GM21723 (cell line): ENCODE results near the gene KIF5A.
"Not testable (repeated sequence)": the region's sequence is repeated elsewhere in the genome, so short reads cannot be mapped to it uniquely, and the experiment has no call there.

Experiments used
- ATAC-seq: cut with Tn5 transposase; IDR thresholded peaks from one replicate; pipeline ENCODE4 v1.9.1; 2021; ENCODE audit warnings: mild to moderate bottlenecking, moderate library complexity; ENCODE audit not compliant: unreplicated experiment

The KIF5A gene

DNA sequence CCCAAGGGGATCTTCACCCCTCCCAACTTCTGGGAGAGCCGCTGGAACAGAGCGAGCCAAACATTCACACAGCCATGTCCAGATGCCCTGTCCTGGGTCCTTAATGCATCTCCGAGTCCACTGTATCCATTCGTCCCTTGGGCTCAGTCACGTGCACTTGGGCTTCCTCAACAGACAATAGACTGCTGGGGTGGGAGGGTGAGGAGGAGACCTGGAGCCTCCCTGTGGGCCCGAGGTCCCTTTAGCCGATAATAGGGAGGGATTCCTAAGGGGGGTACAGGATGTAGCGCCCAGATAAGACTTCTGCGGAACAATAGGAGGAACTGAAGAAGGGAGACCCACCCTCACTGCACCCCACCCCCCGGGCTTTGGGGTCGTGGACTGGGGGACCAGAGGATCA lies 68.1 kb downstream of the KIF5A start:
- no peak for ATAC-seq

DNA sequence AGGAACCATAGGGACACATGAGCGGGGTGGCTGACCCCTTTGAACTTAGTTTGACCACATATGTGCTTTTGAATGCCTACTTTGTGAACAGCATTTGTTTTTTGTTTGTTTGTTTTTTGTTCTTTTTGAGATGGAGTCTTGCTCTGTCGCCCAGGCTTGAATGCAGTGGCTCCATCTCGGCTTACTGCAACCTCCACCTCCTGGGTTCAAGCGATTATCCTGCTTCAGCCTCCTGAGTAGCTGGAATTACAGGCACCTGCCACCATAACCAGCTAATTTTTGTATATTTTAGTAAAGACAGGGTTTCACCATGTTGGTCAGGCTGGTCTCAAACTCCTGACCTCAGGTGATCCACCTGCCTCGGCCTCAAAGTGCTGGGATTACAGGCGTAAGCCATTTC lies 68.6 kb downstream of the KIF5A start:
- ATAC-seq = not testable (repeated sequence)

DNA sequence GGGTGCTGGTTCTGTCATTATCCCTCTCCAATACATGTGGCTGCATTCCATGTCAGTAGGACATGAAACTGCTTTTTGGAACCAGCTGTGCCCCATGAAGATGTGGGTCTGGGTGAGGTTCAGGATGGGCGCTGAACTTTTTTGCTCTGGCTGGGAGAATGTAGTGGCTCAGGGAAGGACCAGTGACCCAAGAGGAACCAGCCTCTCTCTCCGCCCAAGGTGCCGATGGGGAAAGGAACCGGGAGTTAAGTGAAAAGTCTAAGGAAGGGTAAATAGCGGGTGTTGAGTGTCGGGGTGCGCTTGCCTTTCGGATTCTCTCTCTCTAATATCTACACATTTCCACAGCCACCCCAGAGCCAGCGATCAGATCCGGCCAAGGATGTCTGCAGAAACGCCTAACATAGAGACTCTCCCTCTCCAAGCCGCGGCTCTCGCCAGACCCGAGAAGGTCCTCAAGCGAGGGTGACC lies 69.2 kb downstream of the KIF5A start:
- ATAC-seq = no peak

DNA sequence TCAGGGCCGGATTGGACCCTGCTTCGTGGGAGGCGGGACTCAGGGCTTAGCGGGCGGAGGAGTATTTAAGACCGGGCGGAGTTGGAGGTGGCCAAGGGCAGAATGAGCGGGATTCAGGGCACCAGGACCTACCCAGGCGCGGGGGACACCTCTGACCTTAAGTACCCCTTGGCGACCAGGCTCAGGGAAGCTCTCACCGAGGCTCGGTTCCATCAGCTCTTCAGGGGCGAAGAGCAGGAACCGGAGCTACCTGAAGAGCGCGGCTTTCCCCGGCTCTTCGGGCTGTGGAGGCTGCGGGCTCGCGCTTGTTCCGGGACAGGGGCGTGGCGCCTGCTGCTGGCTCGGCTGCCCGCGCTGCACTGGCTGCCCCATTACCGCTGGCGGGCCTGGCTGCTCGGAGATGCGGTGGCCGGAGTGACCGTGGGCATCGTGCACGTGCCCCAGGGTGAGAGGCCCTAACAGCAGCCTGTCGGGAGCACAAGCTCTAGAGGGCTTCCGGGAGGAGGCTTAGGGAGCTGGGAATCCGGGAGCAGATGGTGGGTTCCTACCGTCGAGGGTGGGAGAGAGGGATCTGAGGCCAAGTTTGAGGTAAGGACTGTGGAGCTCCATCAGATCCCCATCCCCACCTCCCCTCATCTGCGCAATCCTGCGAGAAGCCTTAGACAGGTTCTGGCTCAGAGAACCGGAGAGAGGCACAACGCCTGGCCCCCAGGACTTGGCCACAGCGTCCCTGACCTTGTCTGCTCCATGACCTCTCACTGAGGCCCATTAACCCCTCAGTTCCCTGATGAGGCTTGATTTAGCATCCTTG lies 69.8 kb downstream of the KIF5A start:
- ATAC-seq = no peak

DNA sequence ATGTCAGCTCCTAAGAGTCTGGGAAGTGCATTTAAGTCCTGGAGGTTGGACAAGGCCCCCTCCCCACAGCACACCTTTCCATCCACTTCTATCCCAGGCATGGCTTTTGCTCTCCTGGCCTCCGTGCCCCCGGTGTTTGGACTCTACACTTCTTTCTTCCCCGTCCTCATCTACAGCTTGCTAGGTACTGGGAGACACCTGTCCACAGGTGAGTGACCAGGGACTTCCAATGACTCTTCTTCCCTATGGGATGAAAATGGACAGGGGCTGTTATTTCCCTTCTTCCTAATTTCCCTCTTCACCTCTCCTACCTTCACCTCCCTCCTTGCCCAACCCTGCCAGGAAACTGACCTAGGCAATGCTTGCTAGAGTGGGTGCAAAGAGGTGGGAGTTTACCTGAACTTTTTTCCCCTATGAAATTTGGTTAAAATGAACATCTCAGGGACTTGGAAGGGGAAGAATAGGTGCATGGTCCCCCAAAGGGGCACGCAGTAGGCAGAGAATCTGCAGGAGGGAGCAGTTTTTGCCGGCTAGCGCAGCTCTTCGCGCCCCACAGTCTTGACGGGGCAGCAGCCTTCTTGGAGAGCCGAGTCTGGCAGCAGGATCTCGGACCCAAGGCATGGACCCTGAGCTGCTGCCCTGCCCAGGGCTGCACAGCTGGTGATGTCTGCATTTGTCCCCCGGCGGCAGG lies 70.5 kb downstream of the KIF5A start:
- no peak for ATAC-seq

DNA sequence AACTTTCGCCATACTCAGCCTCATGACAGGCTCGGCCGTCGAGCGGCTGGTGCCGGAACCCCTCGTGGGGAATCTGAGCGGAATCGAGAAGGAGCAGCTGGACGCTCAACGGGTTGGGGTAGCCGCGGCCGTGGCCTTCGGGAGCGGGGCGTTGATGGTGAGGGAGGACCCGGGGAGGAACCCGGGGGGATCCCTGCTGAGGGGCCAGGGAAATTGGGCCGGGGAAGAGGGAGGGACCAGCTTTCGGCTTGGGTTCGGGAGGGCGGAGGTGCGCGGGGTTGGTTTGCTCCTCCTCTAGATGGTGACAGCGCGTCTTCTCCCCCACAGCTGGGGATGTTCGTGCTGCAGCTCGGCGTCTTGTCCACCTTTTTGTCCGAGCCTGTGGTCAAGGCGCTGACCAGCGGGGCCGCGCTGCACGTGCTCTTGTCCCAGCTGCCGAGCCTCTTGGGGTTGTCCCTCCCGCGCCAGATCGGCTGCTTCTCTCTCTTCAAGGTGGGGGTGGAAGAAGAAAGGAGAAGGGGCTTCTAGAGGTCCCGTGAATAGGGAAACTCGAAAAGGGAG lies 71.2 kb downstream of the KIF5A start:
- no peak for ATAC-seq

DNA sequence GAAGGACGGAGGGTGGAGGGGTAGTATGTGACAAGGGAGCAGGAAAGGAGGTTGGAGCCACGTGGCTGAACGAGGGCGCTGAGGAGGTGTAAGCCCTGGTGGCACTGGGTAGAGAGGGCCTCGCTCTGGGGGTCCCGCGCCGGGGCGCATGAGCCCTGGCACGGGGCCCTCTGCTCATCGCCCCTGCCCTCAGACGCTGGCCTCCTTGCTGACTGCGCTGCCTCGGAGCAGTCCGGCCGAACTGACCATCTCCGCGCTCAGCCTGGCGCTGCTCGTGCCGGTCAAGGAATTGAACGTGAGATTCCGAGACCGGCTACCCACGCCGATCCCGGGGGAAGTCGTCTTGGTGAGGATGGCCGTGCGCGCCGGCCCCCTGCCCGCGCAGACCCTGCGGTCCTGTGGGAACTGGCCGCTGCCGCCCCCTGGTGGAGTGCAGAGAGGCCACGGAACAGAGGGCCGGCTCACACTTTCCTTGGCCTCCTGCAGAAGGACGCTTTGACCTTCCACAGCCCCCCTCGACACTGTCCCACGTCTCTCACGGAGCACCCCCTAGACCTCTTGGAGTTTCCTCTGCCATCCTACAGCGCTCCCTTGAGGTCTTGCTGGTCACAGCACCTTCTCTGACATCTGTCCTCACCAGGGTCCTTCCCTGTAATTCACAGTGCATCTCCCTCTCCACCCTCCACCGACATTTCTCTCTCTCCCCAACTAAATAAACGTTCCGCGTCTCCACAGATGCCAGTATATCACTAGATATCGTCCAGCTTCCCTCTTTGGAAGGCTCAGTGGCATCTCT lies 71.9 kb downstream of the KIF5A start:
- ATAC-seq = no peak

DNA sequence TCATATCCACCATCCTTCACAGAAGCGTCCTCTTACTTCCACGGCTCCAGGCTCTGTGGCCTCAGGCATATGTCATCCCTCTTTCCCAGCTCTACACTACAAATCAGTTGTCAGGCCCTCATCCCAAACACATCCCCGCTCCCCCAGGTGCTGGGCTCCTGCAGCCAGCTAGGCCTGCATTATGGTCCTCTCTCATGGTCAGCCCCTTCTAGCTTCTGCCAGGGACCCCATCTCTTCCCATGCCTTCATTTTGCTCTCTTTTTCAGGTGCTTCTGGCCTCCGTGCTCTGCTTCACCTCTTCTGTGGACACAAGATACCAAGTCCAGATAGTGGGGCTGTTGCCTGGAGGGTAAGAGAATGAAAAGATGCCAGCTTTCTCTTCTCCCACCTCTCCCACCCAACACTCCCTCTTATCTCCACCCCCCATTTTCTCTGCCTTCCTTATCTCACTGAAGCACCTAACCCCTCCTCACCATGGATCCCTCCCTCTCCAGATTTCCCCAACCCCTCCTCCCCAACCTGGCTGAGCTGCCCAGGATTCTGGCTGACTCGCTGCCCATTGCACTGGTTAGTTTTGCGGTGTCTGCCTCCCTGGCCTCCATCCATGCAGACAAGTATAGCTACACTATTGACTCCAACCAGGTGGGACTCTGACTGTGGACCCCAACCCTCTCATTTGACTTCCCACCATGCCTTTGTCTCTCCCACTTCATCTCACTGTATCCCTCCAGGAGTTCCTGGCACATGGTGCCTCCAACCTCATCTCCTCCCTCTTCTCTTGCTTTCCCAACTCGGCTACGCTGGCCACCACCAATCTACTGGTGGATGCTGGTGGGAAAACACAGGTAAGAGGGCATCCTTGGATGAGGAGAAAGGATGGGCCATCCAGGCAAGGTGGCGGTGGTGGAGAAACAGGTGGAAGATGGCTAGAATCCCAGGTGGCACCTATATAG lies 72.7 kb downstream of the KIF5A start:
- no peak for ATAC-seq

DNA sequence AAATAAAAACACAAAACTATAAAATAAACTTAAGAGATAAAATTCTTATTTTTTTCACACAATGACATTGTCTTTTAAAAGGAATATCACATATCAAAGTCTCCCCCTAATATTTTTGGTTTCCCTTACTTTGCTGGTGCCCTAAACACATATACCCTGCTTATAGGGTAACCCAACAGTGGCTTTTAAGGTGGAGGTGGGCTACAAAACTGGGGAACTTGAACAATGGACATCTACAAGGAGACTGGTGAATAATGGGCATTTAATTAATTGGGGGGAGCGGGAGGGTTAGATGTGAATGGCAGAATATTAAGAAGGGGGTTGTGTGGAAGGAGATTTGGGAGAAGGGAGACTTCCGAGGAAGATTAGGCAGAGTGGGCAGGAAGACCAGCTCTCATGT lies 73.5 kb downstream of the KIF5A start:
- ATAC-seq = no peak

DNA sequence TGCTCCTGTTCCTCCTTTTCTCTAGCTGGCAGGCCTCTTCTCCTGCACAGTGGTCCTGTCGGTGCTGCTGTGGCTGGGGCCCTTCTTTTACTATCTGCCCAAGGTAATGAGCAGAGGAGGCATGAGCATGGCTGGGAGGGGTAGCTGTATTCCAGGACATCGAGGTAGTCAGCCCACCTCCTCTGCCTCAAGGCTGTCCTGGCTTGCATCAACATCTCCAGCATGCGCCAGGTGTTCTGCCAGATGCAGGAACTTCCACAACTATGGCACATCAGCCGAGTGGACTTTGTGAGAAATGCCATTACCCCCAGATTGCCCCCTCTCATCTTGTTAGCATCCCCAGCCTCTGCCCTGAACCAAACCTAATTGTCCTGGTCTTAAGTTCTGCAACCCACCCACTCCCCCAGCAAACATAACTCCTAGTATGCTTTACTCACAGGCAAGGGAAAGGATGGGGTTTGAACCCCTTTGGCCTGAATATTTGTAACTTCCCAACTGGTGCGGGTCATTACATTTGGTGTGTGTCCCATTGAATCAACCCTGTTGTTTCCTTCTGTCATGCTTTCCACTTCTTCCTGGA lies 74.1 kb downstream of the KIF5A start:
- no peak for ATAC-seq

DNA sequence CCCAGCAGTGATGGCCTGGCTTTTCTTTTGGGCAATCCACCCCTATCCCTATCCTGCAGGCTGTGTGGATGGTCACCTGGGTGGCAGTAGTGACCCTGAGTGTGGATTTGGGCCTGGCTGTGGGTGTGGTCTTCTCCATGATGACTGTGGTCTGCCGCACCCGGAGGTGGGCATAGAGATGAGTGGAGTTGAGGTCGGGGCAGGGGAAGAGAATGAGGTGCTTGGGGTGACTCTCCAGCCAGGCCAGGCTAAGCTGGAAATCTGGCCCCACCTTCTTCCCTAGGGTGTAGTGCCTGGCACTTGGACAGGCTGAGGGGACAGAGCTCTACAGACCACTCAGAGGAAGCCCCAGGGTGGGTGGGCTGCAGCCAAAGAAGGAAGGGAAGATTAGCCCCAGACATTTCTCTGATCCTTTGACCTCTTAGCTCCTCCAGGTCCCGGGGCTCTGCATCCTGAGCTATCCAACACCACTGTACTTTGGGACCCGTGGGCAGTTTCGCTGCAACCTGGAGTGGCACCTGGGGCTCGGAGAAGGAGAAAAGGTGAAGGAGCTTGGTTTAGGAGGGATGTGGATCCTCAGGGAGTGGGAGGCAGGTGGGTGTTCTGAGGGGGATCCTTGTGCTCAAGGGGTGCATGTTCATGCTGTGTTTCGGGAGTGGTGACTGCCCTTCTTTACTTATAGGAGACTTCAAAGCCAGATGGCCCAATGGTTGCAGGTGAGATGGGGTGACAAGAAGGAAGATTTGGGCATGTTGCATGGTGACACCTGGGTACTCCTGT lies 74.8 kb downstream of the KIF5A start:
- no peak for ATAC-seq

DNA sequence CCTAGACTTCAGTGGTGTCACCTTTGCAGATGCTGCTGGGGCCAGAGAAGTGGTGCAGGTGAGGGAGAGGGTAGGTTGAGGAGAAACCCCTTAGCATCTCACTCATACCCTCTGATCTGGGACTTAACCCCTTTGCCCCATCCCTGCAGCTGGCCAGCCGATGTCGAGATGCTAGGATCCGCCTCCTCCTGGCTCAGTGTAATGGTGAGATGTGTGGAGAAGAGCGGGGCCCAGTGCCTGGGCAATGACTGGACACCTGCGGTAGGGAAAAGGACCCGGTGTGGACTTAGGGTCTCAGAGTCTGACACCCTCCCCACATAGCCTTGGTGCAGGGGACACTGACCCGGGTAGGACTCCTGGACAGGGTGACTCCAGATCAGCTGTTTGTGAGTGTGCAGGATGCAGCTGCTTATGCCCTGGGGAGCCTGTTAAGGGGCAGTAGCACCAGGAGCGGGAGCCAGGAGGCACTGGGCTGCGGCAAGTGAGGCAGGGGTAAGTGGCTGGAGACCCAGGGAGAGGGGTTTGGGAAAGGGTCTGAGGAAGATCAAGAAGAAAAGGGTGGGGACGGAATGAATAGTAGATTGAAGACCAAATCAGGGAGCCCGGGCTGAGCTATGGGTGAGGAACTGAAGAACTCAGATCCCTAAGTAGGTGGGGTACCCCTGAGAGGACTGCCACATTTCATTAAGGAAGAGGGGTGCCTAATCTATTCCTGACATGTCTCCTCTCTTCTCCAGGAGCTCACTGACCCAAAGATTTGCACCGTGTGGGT lies 75.6 kb downstream of the KIF5A start:
- no peak for ATAC-seq

DNA sequence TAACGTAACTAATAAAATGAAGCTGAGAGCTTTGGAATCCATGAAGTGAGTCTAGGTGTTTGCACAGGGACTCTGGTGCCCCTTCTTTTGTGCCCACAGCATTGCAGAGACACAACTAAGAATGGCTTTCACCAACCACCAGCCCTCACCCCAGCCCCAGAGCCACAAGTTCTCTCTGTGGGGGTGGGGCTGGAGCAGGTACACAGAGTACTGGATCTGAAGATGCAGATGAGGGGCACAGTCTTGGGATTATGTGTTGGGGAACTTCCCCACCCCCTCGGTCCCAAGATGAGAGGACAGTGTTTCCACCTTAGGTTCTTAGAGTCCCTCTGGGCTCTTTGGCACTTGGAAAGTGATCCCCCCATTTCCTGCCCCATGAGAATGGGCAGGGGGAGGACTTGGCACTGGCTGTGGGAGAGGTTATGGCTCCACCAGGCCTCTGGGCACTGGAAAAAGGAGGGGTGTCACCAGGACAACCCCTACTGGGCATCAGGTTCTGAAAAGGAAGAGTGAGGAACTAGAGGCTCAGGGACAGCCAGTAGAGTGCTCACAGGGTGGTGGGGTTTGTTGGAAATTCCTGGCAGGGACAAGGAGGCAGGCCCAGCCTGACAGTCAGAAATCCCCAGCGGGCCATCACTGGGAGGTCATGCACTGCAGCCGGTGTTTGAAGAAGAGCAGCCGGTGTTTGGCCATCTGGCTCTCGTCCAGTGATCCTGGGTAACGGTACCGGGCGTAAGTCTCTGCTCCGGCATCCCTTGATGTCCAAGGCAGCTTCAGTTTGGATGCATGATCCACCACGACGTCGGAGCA lies 76.5 kb downstream of the KIF5A start:
- no peak for ATAC-seq

DNA sequence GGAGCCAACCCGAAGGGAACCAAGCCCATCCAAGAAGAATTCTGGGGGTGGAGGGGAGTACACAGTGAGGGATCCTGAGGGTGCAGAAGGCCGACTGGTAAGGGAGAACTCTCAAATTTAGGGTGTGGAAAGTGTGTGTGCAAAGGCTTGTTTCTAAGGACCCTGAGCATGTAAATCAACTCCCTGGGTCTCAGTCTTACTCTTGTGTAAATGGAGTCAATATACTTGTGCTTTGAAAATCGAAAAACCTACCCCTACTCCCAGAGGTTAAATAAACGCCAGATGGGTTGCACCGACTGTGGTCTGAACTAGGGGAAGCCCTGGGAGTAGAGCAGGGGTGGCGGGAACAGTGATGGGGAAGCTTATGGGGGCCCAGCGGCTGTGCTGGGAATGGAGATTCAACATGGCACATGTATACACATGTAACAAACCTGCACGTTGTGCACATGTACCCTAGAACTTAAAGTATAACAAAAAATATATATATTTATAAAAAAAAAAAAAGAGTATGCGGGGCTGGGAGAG lies 77.1 kb downstream of the KIF5A start:
- no peak for ATAC-seq

DNA sequence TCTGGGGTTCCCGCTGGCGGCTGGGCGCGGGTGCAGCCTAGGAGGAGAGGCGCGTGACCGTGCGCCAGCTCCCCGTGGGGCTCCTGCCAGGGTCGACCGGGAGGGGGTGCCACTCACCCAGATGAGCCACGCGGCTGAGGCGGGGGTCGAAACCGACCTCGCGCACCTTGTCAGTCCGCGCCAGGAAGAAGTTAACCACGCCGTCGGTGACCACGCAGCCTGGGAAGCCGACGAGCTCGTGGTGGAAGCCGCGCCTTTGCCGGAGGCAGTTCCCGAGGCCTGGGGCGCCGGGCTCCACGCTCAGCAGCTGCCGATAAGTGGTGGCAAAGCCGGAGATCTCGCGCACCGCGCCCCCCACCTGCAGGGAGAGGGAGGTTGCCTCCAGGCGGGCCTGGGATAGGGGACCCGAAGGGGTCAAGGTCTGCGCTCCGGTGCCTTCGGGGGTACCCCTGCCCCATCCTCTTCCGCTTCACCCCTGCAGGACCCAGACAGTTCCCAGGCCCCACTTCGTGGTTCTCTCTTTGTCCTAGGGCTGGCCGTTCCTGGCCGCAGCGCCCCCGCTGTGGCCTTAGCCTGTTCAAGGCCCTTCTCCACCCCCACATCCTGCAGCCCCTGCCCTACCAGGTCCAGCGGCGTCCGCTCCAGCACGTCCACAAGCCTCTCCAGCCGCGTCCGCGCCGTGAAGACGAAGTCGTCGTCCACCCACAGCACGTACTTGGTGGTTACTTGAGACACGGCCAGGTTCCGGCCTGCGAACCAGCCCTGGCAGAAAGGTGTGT lies 77.8 kb downstream of the KIF5A start:
- no peak for ATAC-seq
